HG03108 (cell line): ENCODE data around the gene ZNF541.
A peak's percentile ranks its signal among the peaks of the same experiment; 100 is the strongest.

Experiments
- ATAC-seq: cut with Tn5 transposase; IDR thresholded peaks from one replicate; pipeline ENCODE4 v1.9.1; 2021; ENCODE audit warnings: moderate library complexity; ENCODE audit not compliant: unreplicated experiment

The ZNF541 gene

GRCh38 chr19:47573071-47574026 is at the start of gene ZNF541:
Gene ZNF541, minus strand, starts transcription at chr19:47573148. Its CDS starts 17,292 bp downstream, at chr19:47555856.
- ATAC-seq, result no peak

GRCh38 chr19:47619763-47620162 is 46.8 kb upstream of the ZNF541 start:
- no peak for ATAC-seq

- no peak for ATAC-seq
Observed at GRCh38 chr19:47618771-47619170, 45.8 kb upstream of the ZNF541 start.

GRCh38 chr19:47615714-47616113 is 42.8 kb upstream of the ZNF541 start:
- ATAC-seq, result no peak

GRCh38 chr19:47615230-47615629 is 42.3 kb upstream of the ZNF541 start:
- ATAC-seq, result no peak

GRCh38 chr19:47614559-47614958 is 41.6 kb upstream of the ZNF541 start:
- no peak for ATAC-seq

GRCh38 chr19:47614021-47614295 is 41.0 kb upstream of the ZNF541 start:
- no peak for ATAC-seq

GRCh38 chr19:47613165-47614020 is 40.4 kb upstream of the ZNF541 start:
- ATAC-seq, result no peak

- no peak for ATAC-seq
Observed at GRCh38 chr19:47610902-47611301, 38.0 kb upstream of the ZNF541 start.

- ATAC-seq, result no peak
Observed at GRCh38 chr19:47609906-47610894, 37.3 kb upstream of the ZNF541 start.

- peak; percentile 35 for ATAC-seq
Observed at GRCh38 chr19:47608969-47609905, 36.3 kb upstream of the ZNF541 start, which contains the start of gene BICRA. Gene BICRA, plus strand, starts transcription at chr19:47609134. Its CDS starts 64,441 bp downstream, at chr19:47673575.

- peak; percentile 77 for ATAC-seq
Observed at GRCh38 chr19:47608074-47608918, 35.3 kb upstream of the ZNF541 start.

GRCh38 chr19:47607564-47608073 is 34.7 kb upstream of the ZNF541 start:
- no peak for ATAC-seq

- ATAC-seq, result no peak
Observed at GRCh38 chr19:47603706-47604565, 31.0 kb upstream of the ZNF541 start.

- ATAC-seq, result no peak
Observed at GRCh38 chr19:47601180-47601904, 28.4 kb upstream of the ZNF541 start.

- ATAC-seq, result peak; percentile 92
Observed at GRCh38 chr19:47600246-47601179, 27.6 kb upstream of the ZNF541 start.
